HepG2 (cell line): ENCODE measurements around the gene SIAH2. TPM values are rescaled to one million over a fixed set of nuclear protein-coding genes. Genes with fewer than 3 reads are reported as not detected.

ENCODE experiments used
- ARNT ChIP-seq: fragments of 450-650 bp; IDR thresholded peaks from 2 replicates; pipeline ENCODE4 v1.6.1; 2017
- ELF1 ChIP-seq: sonication (generic); formaldehyde crosslinking; IDR thresholded peaks from 2 replicates; pipeline ENCODE4 v1.4.0; 2020; ENCODE audit warnings: missing genetic modification reagents
- FOXA3 ChIP-seq: IDR thresholded peaks from 2 replicates; pipeline ENCODE4 v1.6.1; 2016; ENCODE audit warnings: missing genetic modification reagents, missing compliant biosample characterization
- FOXP1 ChIP-seq, 2 experiments: fragments of 450-650 bp in 1 of 2; IDR thresholded peaks; 2 replicates each; pipeline ENCODE4 v1.6.1; 2017 to 2018; ENCODE audit warnings: antibody characterized with exemption in 1 of 2
- POLR2G ChIP-seq: fragments of 200-400 bp; formaldehyde crosslinking; IDR thresholded peaks from 2 replicates; pipeline ENCODE4 v1.6.1; 2018; ENCODE audit warnings: mild to moderate bottlenecking, low read depth, low read length, moderate library complexity
- RBM39 ChIP-seq: fragments of 200-400 bp; formaldehyde crosslinking; IDR thresholded peaks from one replicate; pipeline ENCODE4 v1.6.1; 2018; ENCODE audit warnings: antibody characterized with exemption, mild to moderate bottlenecking, low read depth, low read length; ENCODE audit not compliant: poor library complexity, severe bottlenecking
- SIX1 ChIP-seq: sonication (generic); formaldehyde crosslinking; IDR thresholded peaks from 2 replicates; pipeline ENCODE4 v1.4.0; 2020; ENCODE audit warnings: missing genetic modification reagents, borderline replicate concordance
- SNAPC2 ChIP-seq: sonication (generic); formaldehyde crosslinking; IDR thresholded peaks from 2 replicates; pipeline ENCODE4 v1.8.1; 2022; ENCODE audit warnings: mild to moderate bottlenecking, missing genetic modification reagents
- SRF ChIP-seq: IDR thresholded peaks from 2 replicates; pipeline ENCODE4 v1.6.1; 2011; ENCODE audit warnings: mild to moderate bottlenecking, low read depth, low read length, moderate library complexity
- TAF15 ChIP-seq: fragments of 200-400 bp; formaldehyde crosslinking; IDR thresholded peaks from one replicate; pipeline ENCODE4 v1.6.1; 2018; ENCODE audit warnings: mild to moderate bottlenecking, low read depth, low read length; ENCODE audit not compliant: poor library complexity, severe bottlenecking
- TCF7L2 ChIP-seq: IDR thresholded peaks from 2 replicates; pipeline ENCODE4 v1.6.1; 2011; ENCODE audit warnings: mild to moderate bottlenecking, low read depth, low read length, moderate library complexity
- ZBTB7B ChIP-seq: sonication (generic); formaldehyde crosslinking; IDR thresholded peaks from 2 replicates; pipeline ENCODE4 v1.4.0; 2020; ENCODE audit warnings: missing genetic modification reagents
- ZNF274 ChIP-seq: sonication (generic); formaldehyde crosslinking; IDR thresholded peaks from 2 replicates; pipeline ENCODE4 v1.5.1; 2020; ENCODE audit warnings: mild to moderate bottlenecking, missing genetic modification reagents
- ZNF558 ChIP-seq: sonication (generic); formaldehyde crosslinking; IDR thresholded peaks from 2 replicates; pipeline ENCODE4 v1.9.0; 2022; ENCODE audit warnings: mild to moderate bottlenecking, missing genetic modification reagents, borderline replicate concordance
- ZSCAN12 ChIP-seq: sonication (generic); formaldehyde crosslinking; IDR thresholded peaks from 2 replicates; pipeline ENCODE4 v1.9.0; 2021; ENCODE audit warnings: mild to moderate bottlenecking, missing genetic modification reagents
- polyA plus RNA-seq, 8 experiments: library from polyadenylated mRNA; depleted of rRNA in 3 of 8; stranded (reverse) in 7 of 8; unstranded in 1 of 8; fragments of >200 nt; fragmentation: Illumina TruSeq in 4 of 8; extraction: Trizol in 4 of 8; gene quantifications; 2 replicates each; pipeline versions ENCODE4 v1.2.1 to v1.2.3, GENCODE V29; 2011 to 2016; ENCODE audit warnings: low read depth in 4 of 8, missing spikeins in 1 of 8, mixed read lengths in 1 of 8; ENCODE audit not compliant: insufficient read depth in 1 of 8
- total RNA-seq, 5 experiments: library from RNA; depleted of rRNA; stranded (reverse); fragments of >200 nt; fragmentation: Illumina TruSeq; extraction: Trizol; gene quantifications; 2 replicates each; pipeline ENCODE4 v1.2.3, GENCODE V29; 2016; ENCODE audit warnings: low read depth in 1 of 5
- TF ChIP-seq, protein P1 (sequence below): sonication (generic); formaldehyde crosslinking; IDR thresholded peaks from 2 replicates; pipeline ENCODE4 v1.5.0; 2020; ENCODE audit warnings: missing genetic modification reagents, mild to moderate bottlenecking, borderline replicate concordance
- TF ChIP-seq, protein P2 (sequence below): sonication (generic); formaldehyde crosslinking; IDR thresholded peaks from 2 replicates; pipeline ENCODE4 v1.8.1; 2023; ENCODE audit warnings: mild to moderate bottlenecking, inconsistent platforms, moderate library complexity, missing genetic modification reagents, borderline replicate concordance
- TF ChIP-seq, protein P3 (sequence below): sonication (generic); formaldehyde crosslinking; IDR thresholded peaks from 2 replicates; pipeline ENCODE4 v1.4.0; 2020; ENCODE audit warnings: mild to moderate bottlenecking, missing genetic modification reagents

SIAH2 gene
- total and polyA plus RNA-seq, 2 of the 13 experiments (the other 11 are each of a cell fraction or from before 2014, with no cell fraction given) = 71.8 to 117 TPM

DNA sequence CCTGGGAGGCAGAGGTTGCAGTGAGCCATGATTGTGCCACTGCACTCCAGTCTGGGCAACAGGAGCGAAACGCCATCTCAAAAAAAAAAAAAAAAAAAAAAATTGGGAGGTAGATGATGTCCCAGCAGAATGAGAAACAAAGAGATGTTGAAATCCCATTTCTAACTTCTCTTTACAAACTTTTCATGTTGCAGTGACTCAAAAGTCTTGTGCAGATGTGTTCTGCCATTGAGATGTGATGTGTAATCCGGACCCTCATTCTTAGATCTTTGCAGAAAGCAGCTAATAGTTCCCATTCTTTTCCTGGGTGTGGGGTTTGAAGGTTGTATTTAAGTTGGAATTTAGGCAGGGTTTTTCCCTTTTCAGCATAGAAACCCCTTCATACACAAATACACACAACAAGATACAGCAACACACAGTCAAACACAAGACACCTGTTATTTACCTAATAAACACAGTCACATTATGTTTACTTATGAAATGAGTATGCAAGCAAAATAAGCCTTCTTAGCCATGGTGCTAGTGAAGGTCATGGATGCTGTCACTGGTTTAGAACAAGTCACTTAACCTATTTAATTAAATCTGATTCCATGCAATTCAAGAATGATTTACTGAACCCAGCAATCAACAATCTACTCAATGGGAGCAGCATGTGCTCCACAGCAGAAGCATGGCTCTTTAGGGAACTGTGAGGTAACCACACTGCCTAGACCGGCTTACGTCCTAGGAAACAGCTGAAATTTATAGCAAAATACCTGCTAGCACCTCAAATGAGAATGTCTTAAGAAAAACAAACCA is 14.9 kb downstream of the SIAH2 start (continued):
- no peak for TF ChIP-seq RBM39
- no peak for TF ChIP-seq TAF15
- no peak for TF ChIP-seq ZNF274 (CRISPR knock-in tag)
- TF ChIP-seq TCF7L2 = no peak
- TF ChIP-seq ZBTB7B (CRISPR knock-in tag) = no peak
- 0 out of 2 replicates have a peak, but pooled peaks have one; percentile 17 for TF ChIP-seq FOXA3
- TF ChIP-seq, protein P1, sequence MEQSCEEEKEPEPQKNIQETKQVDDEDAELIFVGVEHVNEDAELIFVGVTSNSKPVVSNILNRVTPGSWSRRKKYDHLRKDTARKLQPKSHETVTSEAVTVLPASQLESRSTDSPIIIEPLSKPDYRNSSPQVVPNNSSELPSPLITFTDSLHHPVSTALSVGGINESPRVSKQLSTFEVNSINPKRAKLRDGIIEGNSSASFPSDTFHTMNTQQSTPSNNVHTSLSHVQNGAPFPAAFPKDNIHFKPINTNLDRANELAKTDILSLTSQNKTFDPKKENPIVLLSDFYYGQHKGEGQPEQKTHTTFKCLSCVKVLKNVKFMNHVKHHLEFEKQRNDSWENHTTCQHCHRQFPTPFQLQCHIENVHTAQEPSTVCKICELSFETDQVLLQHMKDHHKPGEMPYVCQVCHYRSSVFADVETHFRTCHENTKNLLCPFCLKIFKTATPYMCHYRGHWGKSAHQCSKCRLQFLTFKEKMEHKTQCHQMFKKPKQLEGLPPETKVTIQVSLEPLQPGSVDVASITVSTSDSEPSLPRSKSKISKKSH (CRISPR knock-in tag) = no peak
- TF ChIP-seq SNAPC2 (CRISPR knock-in tag) = no peak
- TF ChIP-seq, protein P2, sequence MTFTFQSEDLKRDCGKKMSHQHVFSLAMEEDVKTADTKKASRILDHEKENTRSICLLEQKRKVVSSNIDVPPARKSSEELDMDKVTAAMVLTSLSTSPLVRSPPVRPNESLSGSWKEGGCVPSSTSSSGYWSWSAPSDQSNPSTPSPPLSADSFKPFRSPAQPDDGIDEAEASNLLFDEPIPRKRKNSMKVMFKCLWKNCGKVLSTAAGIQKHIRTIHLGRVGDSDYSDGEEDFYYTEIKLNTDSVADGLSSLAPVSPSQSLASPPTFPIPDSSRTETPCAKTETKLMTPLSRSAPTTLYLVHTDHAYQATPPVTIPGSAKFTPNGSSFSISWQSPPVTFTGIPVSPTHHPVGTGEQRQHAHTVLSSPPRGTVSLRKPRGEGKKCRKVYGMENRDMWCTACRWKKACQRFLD (CRISPR knock-in tag) = no peak
- no peak for TF ChIP-seq SRF
- no peak for TF ChIP-seq ZNF558 (CRISPR knock-in tag)
- no peak for TF ChIP-seq ARNT
- TF ChIP-seq ZSCAN12 (CRISPR knock-in tag) = no peak
- TF ChIP-seq POLR2G = 0 out of 2 replicates have a peak, but pooled peaks have one; percentile 29
- no peak for TF ChIP-seq ELF1 (CRISPR knock-in tag)
- TF ChIP-seq, protein P3, sequence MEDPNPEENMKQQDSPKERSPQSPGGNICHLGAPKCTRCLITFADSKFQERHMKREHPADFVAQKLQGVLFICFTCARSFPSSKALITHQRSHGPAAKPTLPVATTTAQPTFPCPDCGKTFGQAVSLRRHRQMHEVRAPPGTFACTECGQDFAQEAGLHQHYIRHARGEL (CRISPR knock-in tag) = no peak
- TF ChIP-seq FOXP1 (IDR thresholded peaks at IDR 0.05) = 0 out of 2 replicates have a peak, but pooled peaks have one; percentile 8
- TF ChIP-seq FOXP1 (CRISPR knock-in tag; IDR thresholded peaks at IDR 0.05) = peak; percentile 61
- no peak for TF ChIP-seq SIX1 (CRISPR knock-in tag)
- TF ChIP-seq, all 625 proteins: peak for 4
